Naive thymus-derived CD4-positive, alpha-beta T cell (primary cell): ENCODE measurements around the gene INSIG2. TPM values are rescaled to one million over a fixed set of nuclear protein-coding genes. Genes with fewer than 3 reads are reported as not detected.

Source experiments
- ATAC-seq: fragments of 150-1000 bp; cut with Tn5 transposase; 2 replicates; pipeline ENCODE4 v1.10.0; 2021; ENCODE audit warnings: mild to moderate bottlenecking, moderate library complexity
- CTCF ChIA-PET: fragments of 350-600 bp; sonication (Branson Sonifier 250); formaldehyde crosslinking; loops from one replicate; lab custom pipeline; 2021; ENCODE audit warnings: antibody characterized with exemption; lab: Charles Lee
- POLR2A ChIA-PET: fragments of 350-600 bp; sonication (Branson Sonifier 250); formaldehyde crosslinking; loops from one replicate; lab custom pipeline; 2021; ENCODE audit warnings: antibody characterized with exemption, inconsistent platforms; lab: Charles Lee
- DNase-seq, 9 donors: peaks; one replicate each; pipeline versions ENCODE4 v3.0.0 to v3.0.0-alpha.2; 2020 to 2022; ENCODE audit warnings: mixed read lengths in 1 of 9
- H3K27ac ChIP-seq: one replicate; pipeline ENCODE4 v1.7.0; 2013; ENCODE audit warnings: mild to moderate bottlenecking, low read depth, low read length, moderate library complexity
- H3K27me3 ChIP-seq, 2 donors: one replicate each; pipeline ENCODE4 v1.7.0; 2013; ENCODE audit warnings: low read length in 2 of 2, mild to moderate bottlenecking in 2 of 2, moderate library complexity in 2 of 2; ENCODE audit not compliant: control insufficient read depth in 2 of 2, insufficient read depth in 2 of 2
- H3K36me3 ChIP-seq, 3 experiments: 1 replicate in 2 of 3; 2 replicates in 1 of 3; pipeline ENCODE4 v1.7.0; 2013; ENCODE audit warnings: low read length in 3 of 3, mild to moderate bottlenecking in 3 of 3, moderate library complexity in 1 of 3; ENCODE audit not compliant: insufficient read depth in 3 of 3, control insufficient read depth in 2 of 3
- H3K4me1 ChIP-seq, 2 donors: one replicate each; pipeline ENCODE4 v1.7.0; 2013; ENCODE audit warnings: low read length in 2 of 2, mild to moderate bottlenecking in 2 of 2, moderate library complexity in 1 of 2; ENCODE audit not compliant: control insufficient read depth in 2 of 2, insufficient read depth in 2 of 2
- H3K4me3 ChIP-seq: 2 replicates; pipeline ENCODE4 v1.7.0; 2013; ENCODE audit warnings: mild to moderate bottlenecking, low read length
- H3K9me3 ChIP-seq, 3 experiments: 1 replicate in 2 of 3; 2 replicates in 1 of 3; pipeline ENCODE4 v1.7.0; 2013; ENCODE audit warnings: low read length in 3 of 3; ENCODE audit not compliant: control insufficient read depth in 2 of 3
- H3K27ac Mint-ChIP-seq, 9 donors: one replicate each; pipeline ENCODE4 v1.8.0; 2020 to 2022; ENCODE audit warnings: mixed read lengths in 9 of 9, mild to moderate bottlenecking in 8 of 9, moderate library complexity in 5 of 9, inconsistent platforms in 2 of 9
- H3K27me3 Mint-ChIP-seq, 5 donors: one replicate each; pipeline ENCODE4 v1.8.0; 2021 to 2022; ENCODE audit warnings: mixed read lengths in 5 of 5, mild to moderate bottlenecking in 1 of 5
- H3K36me3 Mint-ChIP-seq, 5 donors: one replicate each; pipeline ENCODE4 v1.8.0; 2020 to 2022; ENCODE audit warnings: mixed read lengths in 5 of 5, mild to moderate bottlenecking in 3 of 5, inconsistent platforms in 1 of 5
- H3K4me1 Mint-ChIP-seq, 7 donors: one replicate each; pipeline ENCODE4 v1.8.0; 2020 to 2022; ENCODE audit warnings: mixed read lengths in 7 of 7, mild to moderate bottlenecking in 3 of 7, inconsistent platforms in 1 of 7
- H3K4me3 Mint-ChIP-seq, 10 donors: one replicate each; pipeline ENCODE4 v1.8.0; 2020 to 2022; ENCODE audit warnings: mild to moderate bottlenecking in 10 of 10, mixed read lengths in 10 of 10, moderate library complexity in 6 of 10, inconsistent platforms in 2 of 10
- H3K9me3 Mint-ChIP-seq, 11 donors: one replicate each; pipeline ENCODE4 v1.8.0; 2020 to 2022; ENCODE audit warnings: mixed read lengths in 11 of 11, mild to moderate bottlenecking in 4 of 11, inconsistent platforms in 1 of 11, moderate library complexity in 1 of 11
- intact Hi-C, 2 donors: fragments of 100-400 bp; cut with micrococcal nuclease; formaldehyde crosslinking; loops; one replicate each; pipeline ENCODE4 v1.15.1; 2023
- polyA plus RNA-seq, 2 donors: library from polyadenylated mRNA; unstranded; fragments of 300-500 nt; fragmentation: Illumina TruSeq; gene quantifications; one replicate each; pipeline ENCODE4 v1.2.3, GENCODE V29; 2021
- total RNA-seq, 6 experiments: library from RNA in 5 of 6; stranded (reverse) in 5 of 6; gene quantifications; 1 replicate in 5 of 6; 2 replicates in 1 of 6; pipeline ENCODE4 v1.2.3 and lab custom pipeline; 2021 to 2026

INSIG2 gene
- total and polyA plus RNA-seq, 7 experiments from 2014 or later, result 8.5 to 31.5 (median 21.0) TPM

- Mint-ChIP-seq H3K4me1 (peaks cover 0 to 6% (median 0%) of the 10 kb centered on the region in 7 donors), H3K27ac (no peak overlapping the region), H3K9me3 (no peaks in the 10 kb centered on the region), H3K36me3 (peaks cover 0 to 3% (median 0%) of the 10 kb centered on the region in 5 donors), H3K27me3 (peaks cover 58 to 72% (median 64%) of the 10 kb centered on the region in 5 donors), H3K4me3 (no peak overlapping the region)
- CTCF ChIA-PET, result interaction anchor here (0.6 to 0.7 kb wide), 2 partner anchors 11 to 1388 kb away, joined by 3 read pairs; no protein-coding TSS in a partner anchor
- no peaks in the 10 kb centered on the region for H3K9me3 ChIP-seq
- POLR2A ChIA-PET, result interaction anchor here (1.3 kb wide), 1 partner anchor 135 kb away, joined by 3 read pairs; no protein-coding TSS in a partner anchor
- H3K27me3 ChIP-seq, result no peaks in the 10 kb centered on the region
- intact Hi-C loops, result no loop called here
- ATAC-seq (no peak), DNase-seq (no peak)
- no peak overlapping the region for H3K27ac ChIP-seq
- no peak overlapping the region for H3K4me3 ChIP-seq
- H3K4me1 ChIP-seq, result no peaks in the 10 kb centered on the region
- no peaks in the 10 kb centered on the region for H3K36me3 ChIP-seq
Observed at GRCh38 chr2:118050974-118051373, 37.3 kb upstream of the INSIG2 start.

- Mint-ChIP-seq H3K9me3 (no peaks in the 10 kb centered on the region), H3K36me3 (peaks cover 0 to 3% (median 0%) of the 10 kb centered on the region in 5 donors), H3K4me1 (peaks cover 0 to 6% (median 0%) of the 10 kb centered on the region in 7 donors), H3K27me3 (peaks cover 59 to 73% (median 64%) of the 10 kb centered on the region in 5 donors), H3K4me3 (no peak overlapping the region), H3K27ac (no peak overlapping the region)
- Histone ChIP-seq H3K36me3 (no peaks in the 10 kb centered on the region), H3K4me1 (no peaks in the 10 kb centered on the region), H3K4me3 (no peak overlapping the region), H3K27ac (no peak overlapping the region), H3K27me3 (no peaks in the 10 kb centered on the region), H3K9me3 (no peaks in the 10 kb centered on the region)
- ChIA-PET CTCF (interaction anchor here (0.5 to 1.0 kb wide), 5 partner anchors 12 to 1387 kb away, joined by 3 to 5 read pairs (median 3); no protein-coding TSS in a partner anchor), POLR2A (interaction anchor here (1.3 to 1.5 kb wide), 2 partner anchors 15 to 135 kb away, joined by 3 to 4 read pairs; no protein-coding TSS in a partner anchor)
- no peak for DNase-seq
- no peak for ATAC-seq
- intact Hi-C loops, result no loop called here
Observed at GRCh38 chr2:118051826-118052358, 36.4 kb upstream of the INSIG2 start.

- Histone ChIP-seq H3K4me3 (no peak overlapping the region), H3K4me1 (no peaks in the 10 kb centered on the region), H3K27me3 (no peaks in the 10 kb centered on the region), H3K27ac (no peak overlapping the region), H3K36me3 (no peaks in the 10 kb centered on the region), H3K9me3 (no peaks in the 10 kb centered on the region)
- ChIA-PET CTCF (interaction anchor here (0.6 to 1.0 kb wide), 2 partner anchors 24 to 374 kb away, joined by 3 read pairs; no protein-coding TSS in a partner anchor), POLR2A (interaction anchor here (1.5 kb wide), 1 partner anchor 14 kb away, joined by 4 read pairs; no protein-coding TSS in a partner anchor)
- Mint-ChIP-seq H3K27ac (no peak overlapping the region), H3K27me3 (peaks cover 59 to 70% (median 64%) of the 10 kb centered on the region in 5 donors), H3K36me3 (peaks cover 0 to 3% (median 0%) of the 10 kb centered on the region in 5 donors), H3K9me3 (no peaks in the 10 kb centered on the region), H3K4me3 (no peak overlapping the region), H3K4me1 (peaks cover 0 to 6% (median 0%) of the 10 kb centered on the region in 7 donors)
- ATAC-seq (no peak), DNase-seq (no peak)
- intact Hi-C loops, result no loop called here
Observed at GRCh38 chr2:118052474-118052873, 35.8 kb upstream of the INSIG2 start.

- ATAC-seq (no peak), DNase-seq (no peak)
- H3K9me3 Mint-ChIP-seq, result no peaks in the 10 kb centered on the region
- Histone ChIP-seq H3K4me3 (no peak overlapping the region), H3K4me1 (no peaks in the 10 kb centered on the region), H3K9me3 (no peaks in the 10 kb centered on the region), H3K36me3 (no peaks in the 10 kb centered on the region), H3K27ac (no peak overlapping the region), H3K27me3 (no peaks in the 10 kb centered on the region)
- no peak overlapping the region for H3K4me3 Mint-ChIP-seq
- H3K4me1 Mint-ChIP-seq, result peaks cover 0 to 6% (median 0%) of the 10 kb centered on the region in 7 donors
- H3K27ac Mint-ChIP-seq, result no peak overlapping the region
- peaks cover 0 to 3% (median 0%) of the 10 kb centered on the region in 5 donors for H3K36me3 Mint-ChIP-seq
- H3K27me3 Mint-ChIP-seq, result peaks cover 50 to 64% (median 62%) of the 10 kb centered on the region in 5 donors
- intact Hi-C loops, result no loop called here
- ChIA-PET CTCF (no interaction called here), POLR2A (no interaction called here)
Observed at GRCh38 chr2:118053681-118054080, 34.6 kb upstream of the INSIG2 start.

- H3K4me1 ChIP-seq, result no peaks in the 10 kb centered on the region
- Mint-ChIP-seq H3K27ac (no peak overlapping the region), H3K4me3 (no peak overlapping the region), H3K36me3 (peaks cover 0 to 3% (median 0%) of the 10 kb centered on the region in 5 donors), H3K27me3 (peaks cover 44 to 63% (median 58%) of the 10 kb centered on the region in 5 donors), H3K9me3 (no peaks in the 10 kb centered on the region), H3K4me1 (peaks cover 0 to 7% (median 0%) of the 10 kb centered on the region in 7 donors)
- no peak for ATAC-seq
- H3K4me3 ChIP-seq, result no peak overlapping the region
- H3K9me3 ChIP-seq, result no peaks in the 10 kb centered on the region
- no peak overlapping the region for H3K27ac ChIP-seq
- ChIA-PET POLR2A (no interaction called here), CTCF (no interaction called here)
- intact Hi-C loops, result no loop called here
- no peak for DNase-seq
- no peaks in the 10 kb centered on the region for H3K27me3 ChIP-seq
- H3K36me3 ChIP-seq, result no peaks in the 10 kb centered on the region
Observed at GRCh38 chr2:118054213-118055008, 33.9 kb upstream of the INSIG2 start.

GRCh38 chr2:118055512-118056164, 32.6 kb upstream of the INSIG2 start:
- no peak overlapping the region for H3K27ac ChIP-seq
- CTCF ChIA-PET, result no interaction called here
- no peak overlapping the region for H3K27ac Mint-ChIP-seq
- intact Hi-C loops, result no loop called here
- peaks cover 0 to 3% (median 0%) of the 10 kb centered on the region in 5 donors for H3K36me3 Mint-ChIP-seq
- H3K4me3 ChIP-seq, result no peak overlapping the region
- no peaks in the 10 kb centered on the region for H3K4me1 ChIP-seq
- POLR2A ChIA-PET, result no interaction called here
- DNase-seq, result no peak
- no peaks in the 10 kb centered on the region for H3K27me3 ChIP-seq
- no peaks in the 10 kb centered on the region for H3K36me3 ChIP-seq
- peaks cover 35 to 57% (median 50%) of the 10 kb centered on the region in 5 donors for H3K27me3 Mint-ChIP-seq
- peak; percentile 75 for ATAC-seq
- no peak overlapping the region for H3K4me3 Mint-ChIP-seq
- H3K9me3 ChIP-seq, result no peaks in the 10 kb centered on the region
- no peaks in the 10 kb centered on the region for H3K9me3 Mint-ChIP-seq
- H3K4me1 Mint-ChIP-seq, result peaks cover 0 to 16% (median 4%) of the 10 kb centered on the region in 7 donors
